ENCODE data around the gene MND1.

Gene MND1

GRCh38 chr4:153327247-153327646 lies 17.2 kb upstream of the MND1 start:
- no peak overlapping the region for H3K4me3 ChIP-seq (ENCODE audit: low read length)
- H3K9ac ChIP-seq (ENCODE audit: low read length) = no peak overlapping the region
- no peak overlapping the region for H3K27ac ChIP-seq (ENCODE audit: low read length)

GRCh38 chr4:153332936-153333335 lies 11.6 kb upstream of the MND1 start:
- Histone ChIP-seq H3K27ac (ENCODE audit: low read length) (no peak overlapping the region), H3K36me3 (ENCODE audit: control insufficient read depth, low read depth, low read length) (peaks cover 29% of the 10 kb centered on the region), H3K4me1 (ENCODE audit: control insufficient read depth, low read depth, low read length) (peaks cover 8% of the 10 kb centered on the region), H3K4me3 (ENCODE audit: low read length) (no peak overlapping the region), H3K27me3 (ENCODE audit: control insufficient read depth, insufficient read depth, low read length) (no peaks in the 10 kb centered on the region), H3K9me3 (ENCODE audit: control insufficient read depth, low read depth, low read length) (no peaks in the 10 kb centered on the region), H3K9ac (ENCODE audit: low read length) (no peak overlapping the region)

More at GRCh38 chr4:153327247-153327646, 17.2 kb upstream of the MND1 start:
- Histone ChIP-seq H3K27me3 (ENCODE audit: control insufficient read depth, insufficient read depth, low read length) (no peaks in the 10 kb centered on the region), H3K9me3 (ENCODE audit: control insufficient read depth, low read depth, low read length) (no peaks in the 10 kb centered on the region), H3K36me3 (ENCODE audit: control insufficient read depth, low read depth, low read length) (peaks cover 30% of the 10 kb centered on the region), H3K4me1 (ENCODE audit: control insufficient read depth, low read depth, low read length) (no peaks in the 10 kb centered on the region)

- Histone ChIP-seq H3K36me3 (ENCODE audit: control insufficient read depth, low read depth, low read length) (peaks cover 24% of the 10 kb centered on the region), H3K4me1 (ENCODE audit: control insufficient read depth, low read depth, low read length) (peaks cover 8% of the 10 kb centered on the region), H3K27me3 (ENCODE audit: control insufficient read depth, insufficient read depth, low read length) (no peaks in the 10 kb centered on the region), H3K9ac (ENCODE audit: low read length) (no peak overlapping the region), H3K9me3 (ENCODE audit: control insufficient read depth, low read depth, low read length) (no peaks in the 10 kb centered on the region), H3K27ac (ENCODE audit: low read length) (no peak overlapping the region), H3K4me3 (ENCODE audit: low read length) (no peak overlapping the region)
Observed at GRCh38 chr4:153333874-153334273, 10.6 kb upstream of the MND1 start.

DNA sequence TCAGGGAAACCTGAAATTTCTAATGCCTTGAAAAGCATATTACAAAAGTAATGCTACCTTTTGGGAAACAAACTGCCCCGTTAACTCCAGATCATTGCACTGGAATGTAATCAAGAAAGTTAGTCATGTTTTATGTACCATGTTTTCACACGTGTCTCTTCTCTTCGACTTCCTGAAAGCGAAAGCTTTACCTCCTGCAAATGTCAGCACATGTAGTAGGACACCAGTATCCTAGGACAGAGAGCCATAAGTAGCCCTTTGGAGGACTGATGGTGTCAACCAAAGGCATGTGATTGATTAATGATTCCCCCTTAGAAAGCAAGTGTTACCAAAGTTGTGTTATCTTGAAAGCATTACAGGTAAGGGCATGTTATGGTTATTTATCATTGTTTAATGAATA lies 8.8 kb upstream of the MND1 start:
- H3K9ac ChIP-seq (ENCODE audit: low read length) = no peak overlapping the region
- no peaks in the 10 kb centered on the region for H3K27me3 ChIP-seq (ENCODE audit: control insufficient read depth, insufficient read depth, low read length)
- H3K27ac ChIP-seq (ENCODE audit: low read length) = no peak overlapping the region
- no peak overlapping the region for H3K4me3 ChIP-seq (ENCODE audit: low read length)
- peaks cover 17% of the 10 kb centered on the region for H3K36me3 ChIP-seq (ENCODE audit: control insufficient read depth, low read depth, low read length)
- no peaks in the 10 kb centered on the region for H3K9me3 ChIP-seq (ENCODE audit: control insufficient read depth, low read depth, low read length)
- peaks cover 8% of the 10 kb centered on the region for H3K4me1 ChIP-seq (ENCODE audit: control insufficient read depth, low read depth, low read length)

DNA sequence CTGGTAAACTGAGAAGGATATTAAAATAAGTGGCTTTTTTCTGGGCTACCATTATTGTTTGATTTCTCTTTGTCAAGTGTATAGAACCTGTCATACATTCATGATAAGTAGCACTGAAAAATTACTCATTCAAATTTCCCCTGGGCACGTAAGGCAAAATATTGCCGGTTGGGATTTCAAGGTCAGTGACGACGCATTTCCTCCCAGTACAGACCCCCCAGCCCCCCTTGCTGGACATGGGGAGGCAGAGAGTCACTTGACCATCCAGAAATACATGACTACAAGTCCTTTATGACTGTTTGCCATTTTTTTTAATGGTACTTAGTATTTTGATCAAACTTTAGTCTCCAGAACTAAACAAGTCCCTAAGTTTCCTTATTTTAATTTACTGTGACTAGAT lies 6.8 kb upstream of the MND1 start:
- H3K4me1 ChIP-seq (ENCODE audit: control insufficient read depth, low read depth, low read length) = peaks cover 8% of the 10 kb centered on the region
- no peaks in the 10 kb centered on the region for H3K9me3 ChIP-seq (ENCODE audit: control insufficient read depth, low read depth, low read length)
- H3K4me3 ChIP-seq (ENCODE audit: low read length) = no peak overlapping the region
- no peak overlapping the region for H3K9ac ChIP-seq (ENCODE audit: low read length)
- H3K27me3 ChIP-seq (ENCODE audit: control insufficient read depth, insufficient read depth, low read length) = no peaks in the 10 kb centered on the region
- H3K36me3 ChIP-seq (ENCODE audit: control insufficient read depth, low read depth, low read length) = peaks cover 6% of the 10 kb centered on the region
- H3K27ac ChIP-seq (ENCODE audit: low read length) = no peak overlapping the region

GRCh38 chr4:153341575-153342090 lies 2.9 kb upstream of the MND1 start:
- no peak overlapping the region for H3K4me3 ChIP-seq (ENCODE audit: low read length)
- H3K36me3 ChIP-seq (ENCODE audit: control insufficient read depth, low read depth, low read length) = peaks cover 3% of the 10 kb centered on the region
- no peaks in the 10 kb centered on the region for H3K27me3 ChIP-seq (ENCODE audit: control insufficient read depth, insufficient read depth, low read length)
- H3K9me3 ChIP-seq (ENCODE audit: control insufficient read depth, low read depth, low read length) = no peaks in the 10 kb centered on the region
- H3K9ac ChIP-seq (ENCODE audit: low read length) = no peak overlapping the region
- H3K4me1 ChIP-seq (ENCODE audit: control insufficient read depth, low read depth, low read length) = peaks cover 14% of the 10 kb centered on the region
- no peak overlapping the region for H3K27ac ChIP-seq (ENCODE audit: low read length)

DNA sequence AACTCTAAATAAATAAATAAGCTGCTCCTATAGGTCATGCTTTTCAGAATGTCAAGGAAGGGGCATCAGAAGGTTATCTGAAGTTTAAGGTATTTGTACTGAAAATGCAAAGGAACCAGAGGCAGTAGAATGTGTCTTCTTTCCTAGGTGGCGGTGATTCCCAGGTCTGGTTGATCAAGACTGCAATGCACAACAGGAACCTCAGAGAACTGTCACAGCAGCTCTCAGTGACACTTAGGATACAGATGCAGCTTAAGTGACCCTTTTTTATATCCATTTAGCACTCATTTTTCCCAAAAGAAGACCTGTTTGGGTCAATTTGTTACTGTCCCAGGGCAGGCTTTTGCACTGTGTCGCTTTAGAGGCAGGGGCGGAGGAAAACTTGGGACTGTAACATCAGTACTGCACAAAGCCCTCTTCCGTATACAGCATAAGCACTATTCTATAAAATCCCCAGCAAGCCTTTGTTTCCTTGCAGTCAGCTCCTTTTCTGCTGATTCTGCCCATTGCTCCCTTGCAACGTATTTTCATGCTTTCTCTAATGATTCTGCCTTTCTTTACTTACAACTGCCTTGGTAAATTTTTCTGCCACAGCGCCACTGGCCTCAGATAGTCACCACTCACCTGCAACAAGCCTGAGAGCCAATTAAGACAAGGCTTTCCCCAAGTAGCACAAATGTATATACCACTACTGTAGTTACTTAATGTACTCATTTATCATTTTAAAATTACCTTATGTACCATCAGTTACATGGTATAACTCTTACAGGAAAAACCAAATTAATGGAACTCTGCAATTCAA lies 1.5 kb upstream of the MND1 start:
- Histone ChIP-seq H3K27ac (ENCODE audit: low read length) (no peak overlapping the region), H3K4me3 (ENCODE audit: low read length) (no peak overlapping the region), H3K9ac (ENCODE audit: low read length) (no peak overlapping the region), H3K4me1 (ENCODE audit: control insufficient read depth, low read depth, low read length) (peaks cover 19% of the 10 kb centered on the region), H3K27me3 (ENCODE audit: control insufficient read depth, insufficient read depth, low read length) (no peaks in the 10 kb centered on the region), H3K36me3 (ENCODE audit: control insufficient read depth, low read depth, low read length) (peaks cover 3% of the 10 kb centered on the region), H3K9me3 (ENCODE audit: control insufficient read depth, low read depth, low read length) (no peaks in the 10 kb centered on the region)

DNA sequence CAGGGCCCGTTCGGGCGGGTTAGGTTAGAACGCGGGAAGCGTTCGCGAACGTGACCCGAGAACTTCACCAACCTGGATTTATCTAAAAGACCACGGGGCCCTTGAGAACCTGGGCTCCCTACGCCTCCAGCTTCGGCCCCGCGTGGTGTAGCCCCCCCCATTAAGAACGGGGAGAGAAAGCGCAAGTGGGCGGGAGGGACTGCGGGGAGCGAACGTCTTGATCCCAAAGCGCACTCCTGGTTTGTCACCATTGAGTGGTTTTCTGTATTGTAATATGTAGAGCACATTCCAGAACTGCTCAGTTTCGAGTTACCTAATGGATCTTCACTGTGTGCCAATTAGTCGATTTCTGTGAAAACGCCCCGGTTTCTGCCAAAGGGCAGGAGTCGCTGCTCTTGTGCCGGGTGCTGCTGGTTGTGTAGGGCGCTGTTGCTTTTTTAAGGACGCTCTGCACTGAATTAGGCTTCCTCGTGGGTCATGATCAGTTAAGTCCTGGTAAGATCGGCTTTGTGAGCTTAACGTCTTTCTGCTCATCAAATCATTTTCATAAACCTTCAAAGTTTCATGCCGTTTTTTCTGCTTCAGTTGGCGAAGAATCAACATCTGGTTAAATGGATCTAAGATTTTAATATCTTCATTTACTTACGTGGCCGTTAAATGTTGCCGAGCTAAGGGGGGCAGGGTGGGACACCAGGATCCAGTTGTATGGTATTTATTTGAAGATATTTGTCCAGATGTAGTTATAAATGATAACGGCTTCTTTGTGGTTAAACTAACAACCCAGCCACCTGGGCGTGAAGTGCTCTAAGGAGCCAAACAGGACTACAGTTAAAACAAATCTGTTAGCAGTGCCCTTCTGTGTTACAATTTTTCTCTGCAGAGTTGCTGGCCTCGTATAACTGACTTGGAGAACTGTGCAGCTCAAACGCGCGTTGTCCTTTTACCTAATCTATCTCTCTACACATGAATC lies 809 bp downstream of the MND1 start:
- Histone ChIP-seq H3K4me3 (ENCODE audit: low read length) (peak overlapping the region; percentile 85), H3K9me3 (ENCODE audit: control insufficient read depth, low read depth, low read length) (no peaks in the 10 kb centered on the region), H3K27ac (ENCODE audit: low read length) (peak overlapping the region; percentile 88), H3K9ac (ENCODE audit: low read length) (peak overlapping the region; percentile 95), H3K4me1 (ENCODE audit: control insufficient read depth, low read depth, low read length) (peaks cover 19% of the 10 kb centered on the region), H3K36me3 (ENCODE audit: control insufficient read depth, low read depth, low read length) (peaks cover 2% of the 10 kb centered on the region), H3K27me3 (ENCODE audit: control insufficient read depth, insufficient read depth, low read length) (no peaks in the 10 kb centered on the region)

DNA sequence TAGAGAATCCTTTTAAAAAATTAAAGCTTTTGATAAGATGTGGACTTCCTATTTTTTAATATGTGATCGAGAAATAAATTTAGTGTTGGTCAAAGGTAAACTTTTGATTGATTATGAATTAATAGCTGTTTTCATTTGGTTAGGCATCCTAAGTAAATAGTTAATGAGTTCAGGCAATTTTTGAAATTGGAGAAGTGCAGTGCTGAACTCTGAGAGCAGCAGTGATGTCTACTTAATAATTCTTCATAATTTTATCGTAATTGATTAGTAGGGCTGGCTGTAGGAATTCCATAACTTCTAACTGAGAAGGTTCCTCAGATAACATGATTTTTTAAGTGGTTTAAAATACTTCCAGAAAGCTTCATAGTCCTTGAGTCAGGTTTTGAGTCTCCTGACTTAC lies 1.5 kb downstream of the MND1 start:
- no peaks in the 10 kb centered on the region for H3K9me3 ChIP-seq (ENCODE audit: control insufficient read depth, low read depth, low read length)
- H3K9ac ChIP-seq (ENCODE audit: low read length) = peak overlapping the region; percentile 95
- H3K27ac ChIP-seq (ENCODE audit: low read length) = no peak overlapping the region
- peak overlapping the region; percentile 85 for H3K4me3 ChIP-seq (ENCODE audit: low read length)
- peaks cover 19% of the 10 kb centered on the region for H3K4me1 ChIP-seq (ENCODE audit: control insufficient read depth, low read depth, low read length)
- H3K27me3 ChIP-seq (ENCODE audit: control insufficient read depth, insufficient read depth, low read length) = no peaks in the 10 kb centered on the region
- no peaks in the 10 kb centered on the region for H3K36me3 ChIP-seq (ENCODE audit: control insufficient read depth, low read depth, low read length)

- Histone ChIP-seq H3K36me3 (ENCODE audit: control insufficient read depth, low read depth, low read length) (no peaks in the 10 kb centered on the region), H3K9me3 (ENCODE audit: control insufficient read depth, low read depth, low read length) (no peaks in the 10 kb centered on the region), H3K4me1 (ENCODE audit: control insufficient read depth, low read depth, low read length) (peaks cover 19% of the 10 kb centered on the region), H3K4me3 (ENCODE audit: low read length) (peak overlapping the region; percentile 85), H3K27me3 (ENCODE audit: control insufficient read depth, insufficient read depth, low read length) (no peaks in the 10 kb centered on the region), H3K9ac (ENCODE audit: low read length) (peak overlapping the region; percentile 14), H3K27ac (ENCODE audit: low read length) (no peak overlapping the region)
Observed at GRCh38 chr4:153346563-153346962, 2.1 kb downstream of the MND1 start.

- peak overlapping the region; percentile 14 for H3K9ac ChIP-seq (ENCODE audit: low read length)
- no peaks in the 10 kb centered on the region for H3K36me3 ChIP-seq (ENCODE audit: control insufficient read depth, low read depth, low read length)
- no peaks in the 10 kb centered on the region for H3K27me3 ChIP-seq (ENCODE audit: control insufficient read depth, insufficient read depth, low read length)
- no peak overlapping the region for H3K27ac ChIP-seq (ENCODE audit: low read length)
- H3K4me3 ChIP-seq (ENCODE audit: low read length) = no peak overlapping the region
- H3K9me3 ChIP-seq (ENCODE audit: control insufficient read depth, low read depth, low read length) = no peaks in the 10 kb centered on the region
- H3K4me1 ChIP-seq (ENCODE audit: control insufficient read depth, low read depth, low read length) = peaks cover 19% of the 10 kb centered on the region
Observed at GRCh38 chr4:153347117-153347516, 2.6 kb downstream of the MND1 start.
